Activated gamma-delta T cell treated with anti-CD3 and anti-CD28 coated beads, Interleukin-2, amount 50 U/mL, for 16 hours (primary cell): ENCODE results near the gene DDX23.
"Not testable (repeated sequence)": the region's sequence is repeated elsewhere in the genome, so short reads cannot be mapped to it uniquely, and the experiment has no call there.

Source experiments
- DNase-seq: peaks from one replicate; pipeline ENCODE4 v3.0.0-alpha.2; 2020; ENCODE audit warnings: low read depth

Gene DDX23

DNA sequence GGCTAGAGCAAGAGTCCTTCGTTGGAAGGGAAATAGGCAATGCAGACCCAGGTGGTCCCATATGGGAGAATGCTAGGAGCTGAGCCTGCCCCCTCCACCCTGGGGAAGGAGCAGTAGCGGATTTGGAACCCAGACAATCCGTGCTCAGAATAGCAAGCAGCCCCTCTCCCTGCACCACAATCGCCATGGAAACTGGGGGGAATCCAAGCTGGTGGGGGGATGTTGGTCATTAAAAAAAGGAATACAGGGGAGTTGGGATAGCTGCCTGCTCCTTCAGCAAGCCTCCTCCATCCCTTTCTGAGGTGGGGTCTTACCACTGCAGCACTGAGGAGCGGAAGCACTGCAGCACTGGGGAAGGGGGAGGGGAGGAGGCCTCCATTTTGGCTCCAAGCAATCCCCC lies 10.8 kb upstream of the DDX23 start:
- no peak for DNase-seq

DNA sequence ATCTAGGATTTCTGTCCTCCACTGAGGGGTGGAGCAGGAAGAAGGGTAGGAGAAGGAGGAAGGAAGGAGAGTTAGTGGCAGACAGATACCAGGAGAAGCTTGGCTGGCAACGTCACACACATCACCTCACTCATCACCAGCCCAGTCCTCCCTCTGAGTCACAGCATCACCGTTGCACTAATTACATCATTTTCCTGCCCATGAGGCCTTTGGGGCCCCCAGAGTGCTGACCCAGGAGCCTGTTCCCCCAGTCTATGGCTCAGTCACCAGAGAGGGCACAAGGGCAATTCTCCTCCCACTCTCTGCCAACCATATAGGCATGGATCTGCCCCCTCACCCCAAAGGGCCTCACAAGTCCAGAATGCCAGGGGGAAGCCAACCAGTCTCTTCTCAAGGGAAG lies 9.1 kb upstream of the DDX23 start:
- no peak for DNase-seq

DNA sequence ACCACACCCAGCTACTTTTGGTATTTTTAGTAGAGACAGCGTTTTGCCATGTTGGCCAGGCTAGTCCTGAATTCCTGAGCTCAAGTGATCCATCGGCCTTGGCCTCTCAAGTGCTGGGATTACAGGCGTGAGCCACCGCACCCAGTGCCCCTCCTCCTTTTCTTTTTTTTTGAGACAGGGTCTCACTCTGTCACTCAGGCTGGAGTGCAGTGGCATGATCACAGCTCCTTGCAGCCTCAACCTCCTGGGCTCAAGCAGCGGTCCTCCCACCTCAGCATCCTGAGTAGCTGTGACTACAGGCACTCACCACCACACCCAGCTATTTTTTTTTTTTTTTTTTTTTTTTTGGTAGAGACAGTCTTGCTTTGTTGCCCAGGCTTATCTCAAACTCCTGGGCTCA lies 8.3 kb upstream of the DDX23 start:
- not testable (repeated sequence) for DNase-seq

DNA sequence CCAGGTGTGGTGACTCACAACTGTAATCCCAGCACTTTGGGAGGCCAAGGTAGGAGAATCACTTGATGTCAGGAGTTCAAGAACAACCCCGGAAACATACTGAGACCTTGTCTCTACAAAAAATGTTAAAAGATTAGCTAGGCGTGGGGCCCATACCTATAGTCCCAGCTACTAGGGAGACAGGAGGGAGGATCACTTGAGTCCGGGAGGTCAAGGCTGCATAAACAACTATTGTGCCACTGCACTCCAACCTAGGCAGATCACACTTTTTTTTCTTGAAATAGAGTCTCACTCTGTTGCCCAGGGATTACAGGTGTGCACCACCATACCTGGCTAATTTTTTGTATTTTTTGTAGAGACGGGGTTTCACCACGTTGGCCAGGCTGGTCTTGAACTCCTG lies 7.6 kb upstream of the DDX23 start:
- DNase-seq = no peak

DNA sequence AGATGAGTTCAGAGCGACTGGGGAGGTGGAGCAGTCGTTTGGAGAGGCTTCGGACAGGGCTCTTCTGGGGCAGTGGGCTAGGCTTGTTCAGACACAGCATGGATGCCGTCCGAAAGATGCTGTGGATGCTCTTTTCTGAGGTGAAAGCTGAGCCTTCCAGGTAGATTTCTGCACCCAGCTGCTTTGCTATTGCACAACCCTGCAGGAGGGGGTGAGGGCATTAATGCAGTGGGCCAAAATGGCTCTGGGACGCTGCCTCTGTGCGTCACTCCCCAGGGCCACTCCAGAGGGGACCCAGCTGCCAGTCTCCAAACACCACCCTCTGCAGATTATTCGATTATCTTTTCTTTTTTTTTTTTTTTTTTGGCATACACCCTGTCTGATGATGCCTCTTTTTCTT lies 6.1 kb upstream of the DDX23 start:
- no peak for DNase-seq

DNA sequence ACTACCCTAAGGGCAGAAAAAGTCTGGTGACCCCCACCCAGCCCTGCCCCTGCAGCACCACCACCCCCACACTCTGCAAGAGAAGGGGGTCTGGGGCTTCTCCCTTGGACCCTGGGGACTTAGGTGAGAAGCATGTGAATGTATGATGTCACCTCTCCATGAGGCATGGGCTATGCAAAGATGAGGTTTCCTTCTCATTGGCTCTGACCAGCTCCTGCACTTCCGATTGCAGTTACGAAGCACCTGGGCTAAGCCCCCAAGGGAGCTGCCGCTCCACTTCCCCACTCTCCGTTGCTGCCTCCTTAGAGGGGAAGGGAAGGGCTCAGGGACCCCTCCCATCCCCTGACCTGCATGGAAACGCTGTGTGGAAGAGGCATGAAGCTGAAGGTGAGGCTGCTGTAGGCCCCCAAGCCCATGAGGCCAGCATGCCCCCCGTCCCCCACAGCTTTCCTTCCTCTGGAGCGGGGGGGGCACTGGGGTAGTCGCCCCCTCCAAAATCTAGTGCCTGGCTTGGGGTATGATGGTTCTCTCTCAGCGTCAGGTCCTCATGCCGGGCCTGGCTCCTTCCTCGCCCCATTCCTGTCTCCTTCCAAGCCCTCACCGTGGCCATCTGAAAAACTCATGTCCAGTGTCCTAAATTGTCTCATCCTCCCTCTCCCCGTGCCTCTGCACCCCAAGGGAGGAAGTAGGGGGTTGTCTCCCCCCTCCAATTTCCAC lies 5.5 kb upstream of the DDX23 start:
- no peak for DNase-seq

DNA sequence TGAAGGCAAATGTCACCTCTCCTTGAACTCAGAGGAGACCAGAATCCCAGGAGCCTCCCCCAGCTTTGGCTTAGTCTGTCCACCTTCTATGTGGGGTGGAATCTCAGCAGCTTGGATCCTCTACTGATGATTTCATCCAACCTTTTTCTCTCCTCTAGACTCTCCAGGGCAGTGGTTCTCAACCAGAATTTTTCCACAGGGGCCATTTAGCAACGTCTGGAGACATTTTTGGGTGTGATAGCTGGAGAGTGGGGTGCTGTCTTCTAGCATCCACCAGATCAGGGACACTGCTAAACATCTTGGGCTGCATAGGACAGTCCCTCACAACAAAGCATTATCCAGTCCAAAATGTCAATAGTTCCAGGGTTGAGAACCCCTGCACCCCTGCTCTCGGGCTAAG lies 4.4 kb upstream of the DDX23 start:
- DNase-seq = no peak

DNA sequence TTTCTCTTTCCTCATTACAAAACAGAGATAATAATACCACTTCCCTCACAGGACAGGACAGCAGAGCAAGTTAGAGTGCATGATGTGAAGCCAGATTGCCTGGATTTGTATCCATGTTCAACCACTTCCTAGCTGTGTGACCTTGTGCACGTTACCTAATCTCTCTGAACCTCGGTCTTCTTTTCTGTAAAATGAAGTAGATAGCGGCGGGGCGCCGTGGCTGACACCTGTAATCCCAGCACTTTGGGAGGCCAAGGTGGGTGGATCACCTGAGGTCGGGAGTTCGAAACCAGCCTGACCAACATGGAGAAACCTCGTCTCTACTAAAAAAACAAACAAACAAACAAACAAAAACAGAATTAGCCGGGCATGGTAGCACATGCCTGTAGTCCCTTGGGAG lies 3.0 kb upstream of the DDX23 start:
- DNase-seq = not testable (repeated sequence)

DNA sequence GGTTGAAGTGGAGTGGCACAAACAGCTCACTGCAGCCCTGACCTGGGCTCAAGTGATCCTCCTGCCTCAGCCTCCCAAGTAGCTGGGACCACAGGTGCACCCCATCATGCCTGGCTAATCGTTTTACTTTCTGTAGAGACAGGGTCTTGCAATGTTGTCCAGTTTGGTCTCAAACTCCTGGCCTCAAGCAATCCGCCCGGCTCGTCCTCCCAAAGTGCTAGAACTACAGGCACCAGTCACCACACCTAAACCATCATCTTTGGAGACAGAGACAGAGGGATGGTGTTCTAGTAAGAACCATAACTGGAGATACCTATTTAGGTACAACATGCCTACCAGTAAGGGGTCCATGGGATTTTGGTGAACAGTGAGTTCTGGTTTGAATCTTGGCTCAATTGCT lies 2.5 kb upstream of the DDX23 start:
- DNase-seq = no peak

DNA sequence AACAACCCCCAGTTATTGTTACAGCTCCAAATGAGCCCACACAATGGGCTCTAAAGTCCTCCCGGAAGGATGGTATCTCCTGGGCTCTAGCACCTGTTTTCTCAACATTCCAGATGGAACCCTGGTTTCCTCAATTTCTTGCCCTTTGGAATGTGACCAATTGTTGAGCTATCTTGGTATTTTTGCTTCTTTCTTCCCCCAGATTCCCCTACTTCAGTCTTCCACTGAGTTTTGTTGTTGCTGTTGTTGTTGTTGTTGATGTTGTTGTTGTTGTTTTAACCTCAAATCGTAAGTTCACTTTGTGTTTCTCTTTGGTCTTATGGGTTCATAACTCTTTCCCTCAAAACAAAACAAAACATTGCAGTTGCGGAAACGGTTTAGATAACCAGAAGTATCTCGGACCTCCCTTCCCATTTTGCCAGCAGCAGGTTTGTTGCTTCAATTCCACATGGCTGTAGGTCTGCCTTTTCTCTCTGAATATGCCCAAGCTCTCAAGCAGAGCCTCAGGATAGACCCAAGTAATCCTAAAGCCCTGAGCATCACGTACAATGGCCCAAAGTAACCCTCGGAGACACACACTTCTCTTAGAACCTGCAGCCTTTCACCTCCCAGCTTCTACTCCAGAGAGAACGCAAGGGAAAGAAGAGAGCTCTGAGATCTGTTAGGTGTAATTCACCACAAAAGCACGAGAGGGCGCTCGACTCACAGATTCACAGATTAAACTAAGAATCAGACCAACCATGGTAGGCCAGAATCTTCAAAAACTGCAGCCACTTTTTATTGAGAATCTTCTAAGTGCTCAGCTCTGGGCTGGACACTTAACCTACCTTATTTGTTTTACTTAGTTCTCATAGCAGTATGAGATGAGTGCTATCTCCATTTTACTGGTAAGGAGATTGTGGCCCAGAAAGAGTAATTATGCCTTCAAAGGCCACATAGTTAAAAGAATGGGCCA lies 1.0 kb upstream of the DDX23 start:
- peak; percentile 87 for DNase-seq

DNA sequence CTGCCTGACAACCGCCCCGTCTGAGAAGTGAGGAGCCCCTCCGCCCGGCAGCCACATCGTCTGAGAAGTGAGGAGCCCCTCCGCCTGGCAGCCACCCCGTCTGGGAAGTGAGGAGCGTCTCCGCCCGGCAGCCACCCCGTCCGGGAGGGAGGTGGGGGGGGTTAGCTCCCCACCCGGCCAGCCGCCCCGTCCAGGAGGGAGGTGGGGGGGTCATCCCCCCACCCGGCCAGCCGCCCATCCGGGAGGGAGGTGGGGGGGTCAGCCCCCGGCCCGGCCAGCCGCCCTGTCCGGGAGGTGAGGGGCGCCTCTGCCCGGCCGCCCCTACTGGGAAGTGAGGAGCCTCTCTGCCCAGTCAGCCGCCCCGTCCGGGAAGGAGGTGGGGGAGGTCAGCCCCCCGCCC lies 9.9 kb downstream of the DDX23 start:
- DNase-seq = not testable (repeated sequence)

DNA sequence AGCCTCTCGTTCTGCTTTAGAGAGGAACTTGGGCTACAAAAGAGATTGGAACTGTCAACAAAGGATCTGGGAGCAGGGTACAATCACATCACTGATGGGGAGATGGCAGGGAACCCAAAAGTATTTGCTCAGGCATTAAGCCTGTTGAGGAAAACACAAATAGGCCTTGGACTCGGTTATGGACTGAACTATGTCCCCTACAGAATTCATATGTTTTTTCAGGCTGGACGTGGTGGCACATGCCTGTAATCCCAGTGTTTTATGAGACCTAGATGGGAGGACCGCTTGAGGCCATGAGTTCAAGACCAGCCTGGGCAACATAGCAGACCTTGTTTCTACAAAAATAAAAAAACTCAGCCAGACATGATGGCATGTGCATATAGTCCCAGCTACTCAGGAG lies 13.9 kb downstream of the DDX23 start:
- no peak for DNase-seq

DNA sequence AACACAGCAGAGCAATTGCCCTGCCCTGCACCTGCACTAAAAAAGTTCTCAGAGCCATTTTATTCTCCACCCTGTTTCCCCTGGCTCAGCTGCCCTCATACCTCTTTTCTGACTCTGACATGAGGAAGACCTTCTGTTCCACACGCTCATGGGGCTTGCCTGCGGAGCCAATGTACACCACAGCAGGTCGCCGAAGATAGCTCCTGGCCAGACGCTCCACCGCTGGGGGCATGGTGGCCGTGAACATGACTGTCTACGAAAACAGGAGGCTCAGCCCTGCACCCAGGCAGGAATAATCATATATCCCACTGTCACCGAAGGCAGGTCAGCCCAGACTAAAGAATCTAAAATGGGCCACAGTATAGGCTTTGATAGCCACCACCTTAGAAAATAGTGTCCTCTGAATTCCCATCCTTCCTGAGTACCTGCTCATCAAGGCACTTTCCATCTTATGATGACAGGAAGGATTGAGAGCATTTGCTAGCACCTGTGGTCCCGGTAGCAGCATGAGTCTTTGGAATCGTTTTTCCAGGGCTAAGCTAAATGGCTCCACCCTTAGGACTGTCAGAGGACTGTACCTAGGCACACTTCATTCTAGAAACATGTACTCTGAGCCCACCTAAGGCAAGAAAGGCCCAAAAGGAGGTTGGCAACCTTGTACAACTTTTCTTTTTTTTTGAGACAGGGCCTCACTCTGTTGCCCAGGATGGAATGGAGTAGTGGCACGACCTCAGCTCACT lies 19.5 kb downstream of the DDX23 start:
- no peak for DNase-seq

DNA sequence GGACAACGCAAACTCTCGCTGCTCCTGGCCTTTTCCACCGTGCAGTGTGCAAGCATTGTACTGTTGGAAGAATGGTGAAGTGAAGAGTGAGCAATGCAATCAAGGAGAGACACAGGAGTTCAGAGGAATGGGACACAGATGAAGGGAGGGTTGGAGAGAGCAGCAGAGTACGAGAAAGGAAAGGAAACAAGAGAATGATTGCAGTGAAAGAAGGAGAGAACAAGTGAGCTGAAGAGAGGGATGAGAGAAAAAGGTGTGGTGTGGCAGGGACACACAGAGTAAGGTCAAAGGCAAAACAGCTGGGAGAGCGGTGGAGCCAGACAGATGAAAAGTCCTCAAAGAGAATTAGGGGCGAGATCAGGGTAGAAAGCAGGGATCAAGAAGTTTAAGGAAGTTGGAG lies 20.7 kb downstream of the DDX23 start:
- DNase-seq = no peak

DNA sequence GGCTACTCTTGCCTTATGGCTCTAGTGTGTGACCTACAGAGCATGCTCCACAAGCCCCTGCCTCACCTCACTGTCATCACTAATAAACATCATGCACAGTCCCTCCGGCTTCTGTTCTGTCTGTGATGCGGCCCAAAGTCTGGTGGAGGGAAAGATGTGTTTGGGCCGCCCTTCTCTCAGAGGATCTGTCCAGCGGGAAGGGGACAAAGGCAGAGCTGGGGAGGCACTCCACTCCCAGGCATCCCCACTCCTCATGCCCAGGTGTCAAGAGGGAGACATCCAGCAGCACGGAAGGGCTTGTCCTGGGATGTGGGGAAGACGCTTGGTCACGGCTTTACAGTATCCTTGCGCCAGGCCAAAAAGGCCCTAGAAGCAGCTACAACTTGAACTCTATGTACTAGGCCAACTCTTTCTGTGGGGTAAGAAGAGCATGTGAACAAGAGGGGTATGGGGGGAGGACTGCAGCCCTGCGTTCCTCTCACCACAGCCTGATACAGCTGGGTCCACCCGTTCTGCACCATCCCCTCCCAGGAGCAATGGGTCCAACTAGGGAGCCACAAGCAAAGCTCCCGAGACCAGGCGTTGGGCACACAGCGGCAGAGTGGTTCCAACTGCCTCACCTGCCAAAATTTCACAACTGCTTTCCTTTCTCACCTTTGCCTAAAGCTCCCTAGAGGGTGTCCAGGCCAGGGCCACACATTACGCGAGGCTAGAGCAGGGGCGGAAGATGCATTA lies 23.0 kb downstream of the DDX23 start:
- no peak for DNase-seq

DNA sequence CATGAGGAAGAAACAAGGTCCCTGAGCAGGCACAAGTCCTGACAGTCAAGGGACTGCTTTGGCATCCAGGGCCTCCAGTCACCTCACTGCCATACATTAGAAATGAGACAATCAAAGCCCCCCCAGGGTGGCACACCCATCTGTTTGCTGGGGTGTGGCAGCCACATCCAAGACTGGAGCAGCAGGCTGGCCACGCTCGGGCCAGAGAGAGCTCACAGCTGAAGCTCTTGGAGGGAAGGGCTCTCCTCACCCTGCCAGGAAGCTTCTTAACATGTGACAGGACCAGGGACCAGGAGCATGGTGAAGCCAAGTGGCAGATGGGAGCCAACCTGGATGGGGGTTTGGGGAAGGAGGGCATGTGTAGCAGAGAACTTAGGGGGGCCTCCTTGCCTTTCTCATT lies 23.7 kb downstream of the DDX23 start:
- no peak for DNase-seq

DNA sequence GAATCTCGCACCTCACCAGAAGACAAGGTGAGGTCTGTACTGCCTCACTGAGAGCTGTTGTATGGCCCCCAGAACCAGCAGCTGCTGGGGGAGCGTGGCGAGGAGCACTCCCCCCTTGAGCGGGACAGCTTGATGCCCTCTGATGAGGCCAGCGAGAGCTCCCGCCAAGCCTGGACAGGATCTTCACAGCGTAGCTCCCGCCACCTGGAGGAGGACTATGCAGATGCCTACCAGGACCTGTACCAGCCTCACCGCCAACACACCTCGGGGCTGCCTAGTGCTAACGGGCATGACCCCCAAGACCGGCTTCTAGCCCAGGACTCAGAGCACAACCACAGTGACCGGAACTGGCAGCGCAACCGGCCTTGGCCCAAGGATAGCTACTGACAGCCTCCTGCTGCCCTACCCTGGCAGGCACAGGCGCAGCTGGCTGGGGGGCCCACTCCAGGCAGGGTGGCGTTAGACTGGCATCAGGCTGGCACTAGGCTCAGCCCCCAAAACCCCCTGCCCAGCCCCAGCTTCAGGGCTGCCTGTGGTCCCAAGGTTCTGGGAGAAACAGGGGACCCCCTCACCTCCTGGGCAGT lies 24.4 kb downstream of the DDX23 start:
- no peak for DNase-seq

DNA sequence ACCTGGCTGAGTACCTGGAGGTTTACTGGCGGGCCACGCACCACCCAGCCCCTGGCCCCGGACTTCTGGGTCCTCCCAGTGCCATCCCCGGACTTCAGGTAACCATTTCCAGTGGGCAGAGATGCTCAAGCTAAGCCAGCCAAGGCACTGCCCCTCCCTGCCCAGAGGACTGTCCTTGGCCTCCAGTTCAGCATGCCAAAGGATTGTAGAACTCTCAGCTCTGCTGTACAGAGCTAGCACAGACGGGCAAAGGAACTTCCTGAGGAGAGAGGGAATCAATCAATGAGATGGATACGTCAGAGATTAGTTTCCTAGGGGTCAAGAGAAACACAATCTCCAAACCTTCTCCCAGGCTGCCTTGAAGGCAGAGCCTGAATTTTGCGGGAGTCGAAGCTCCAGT lies 24.9 kb downstream of the DDX23 start:
- DNase-seq = no peak

DNA sequence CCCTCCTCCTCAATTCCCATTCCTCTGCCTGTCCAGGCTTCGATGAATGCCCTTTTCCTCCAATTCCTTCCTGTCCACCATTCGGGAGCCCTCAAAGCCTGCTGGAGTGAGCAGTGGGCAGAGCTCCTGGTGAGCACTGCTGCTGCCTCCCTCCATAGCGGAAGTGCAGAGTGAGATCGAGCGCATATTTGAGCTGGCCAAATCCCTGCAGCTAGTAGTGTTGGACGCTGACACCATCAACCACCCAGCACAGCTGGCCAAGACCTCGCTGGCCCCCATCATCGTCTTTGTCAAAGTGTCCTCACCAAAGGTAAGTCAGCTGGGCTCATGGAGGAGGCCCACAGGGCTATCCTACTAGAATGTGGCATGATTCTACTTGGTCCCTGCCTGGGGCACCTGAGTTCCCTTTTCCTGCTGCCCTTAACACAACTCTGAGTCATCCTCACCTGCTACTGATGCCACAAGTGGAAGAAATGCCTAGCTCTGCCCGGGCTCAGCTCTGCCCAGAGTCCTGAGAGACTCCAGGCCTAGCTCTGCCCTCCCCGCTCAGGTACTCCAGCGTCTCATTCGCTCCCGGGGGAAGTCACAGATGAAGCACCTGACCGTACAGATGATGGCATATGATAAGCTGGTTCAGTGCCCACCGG lies 25.6 kb downstream of the DDX23 start:
- DNase-seq = no peak

DNA sequence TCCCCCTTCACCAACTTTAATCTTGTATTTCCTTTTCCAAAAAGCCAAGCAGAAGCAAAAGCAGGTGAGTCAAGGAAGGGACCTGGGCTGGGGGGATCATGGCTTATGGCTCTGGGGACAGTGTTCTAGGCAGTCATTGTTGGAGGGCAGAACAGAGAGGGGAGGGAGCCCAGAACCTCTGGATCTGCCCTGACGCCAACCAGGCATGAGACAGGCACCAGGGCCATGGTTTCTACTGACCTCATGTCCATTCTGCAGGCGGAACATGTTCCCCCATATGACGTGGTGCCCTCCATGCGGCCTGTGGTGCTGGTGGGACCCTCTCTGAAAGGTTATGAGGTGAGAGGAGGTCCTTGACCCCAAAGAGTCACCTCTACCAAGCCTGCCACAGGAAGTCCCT lies 27.1 kb downstream of the DDX23 start:
- no peak for DNase-seq

DNA sequence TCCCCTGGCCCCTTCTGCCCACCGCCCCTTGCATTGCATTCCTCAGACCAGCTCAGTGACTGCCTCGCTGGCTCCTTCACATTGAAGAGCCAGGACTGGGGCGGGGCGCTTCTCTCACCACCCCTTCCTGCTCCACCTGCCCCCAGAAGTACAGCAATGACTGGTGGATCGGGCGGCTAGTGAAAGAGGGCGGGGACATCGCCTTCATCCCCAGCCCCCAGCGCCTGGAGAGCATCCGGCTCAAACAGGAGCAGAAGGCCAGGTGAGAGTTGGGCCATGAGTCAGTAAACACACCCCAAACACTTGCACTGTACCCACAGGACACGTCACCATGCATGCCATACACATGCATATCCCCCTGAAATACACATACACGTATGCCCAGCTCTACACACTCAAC lies 27.9 kb downstream of the DDX23 start:
- no peak for DNase-seq
